DND-41 (cell line): ENCODE data around the gene NFIA.

Source experiments
- ATAC-seq: fragments of 200-7000 bp; cut with Tn5 transposase; 3 replicates; pipeline ENCODE4 v1.9.1; 2021; ENCODE audit warnings: low read depth; ENCODE audit not compliant: insufficient read depth
- DNase-seq: peaks from one replicate; pipeline ENCODE4 v3.0.0-alpha.2; 2020
- H2AFZ ChIP-seq: 2 replicates; pipeline ENCODE4 v1.6.0; 2012; ENCODE audit warnings: low read depth, low read length
- H3K27ac ChIP-seq: 2 replicates; pipeline ENCODE4 v1.5.1; 2012; ENCODE audit warnings: low read length, inconsistent platforms
- H3K27me3 ChIP-seq: fragments of 200-600 bp; sonication (generic); 2 replicates; pipeline ENCODE4 v1.6.0; 2012; ENCODE audit warnings: low read length, mild to moderate bottlenecking, inconsistent platforms; ENCODE audit not compliant: insufficient read depth, poor library complexity
- H3K36me3 ChIP-seq: 2 replicates; pipeline ENCODE4 v1.5.1; 2012; ENCODE audit warnings: low read length, inconsistent platforms; ENCODE audit not compliant: insufficient read depth
- H3K4me1 ChIP-seq: 2 replicates; pipeline ENCODE4 v1.5.1; 2012; ENCODE audit warnings: mild to moderate bottlenecking, low read length; ENCODE audit not compliant: insufficient read depth
- H3K4me2 ChIP-seq: 2 replicates; pipeline ENCODE4 v1.6.0; 2012; ENCODE audit warnings: mild to moderate bottlenecking, moderate library complexity, low read length, inconsistent platforms; ENCODE audit not compliant: insufficient read depth
- H3K4me3 ChIP-seq, 2 experiments: fragments of 200-600 bp in 1 of 2; shearing (Covaris generic) in 1 of 2; 2 replicates each; pipeline ENCODE4 v1.5.1; 2012 to 2016; ENCODE audit warnings: inconsistent platforms in 2 of 2, low read length in 2 of 2, mild to moderate bottlenecking in 2 of 2, low read depth in 1 of 2, moderate library complexity in 1 of 2
- H3K79me2 ChIP-seq: 2 replicates; pipeline ENCODE4 v1.6.0; 2012; ENCODE audit warnings: low read length, inconsistent platforms; ENCODE audit not compliant: insufficient read depth
- H3K9ac ChIP-seq: 2 replicates; pipeline ENCODE4 v1.6.0; 2012; ENCODE audit warnings: low read depth, mild to moderate bottlenecking, inconsistent platforms, low read length, moderate library complexity
- H3K9me3 ChIP-seq: 2 replicates; pipeline ENCODE4 v1.5.1; 2012; ENCODE audit warnings: low read length, moderate library complexity, mild to moderate bottlenecking, inconsistent platforms; ENCODE audit not compliant: insufficient read depth, severe bottlenecking
- H4K20me1 ChIP-seq: 2 replicates; pipeline ENCODE4 v1.6.0; 2012; ENCODE audit warnings: low read length; ENCODE audit not compliant: insufficient read depth
- CTCF ChIP-seq: IDR thresholded peaks from 2 replicates; pipeline ENCODE4 v1.5.1; 2012; ENCODE audit warnings: borderline replicate concordance, low read length, moderate library complexity, mild to moderate bottlenecking; ENCODE audit not compliant: poor library complexity, severe bottlenecking; ENCODE audit errors: extremely low read depth
- EZH2 ChIP-seq: IDR thresholded peaks from 3 replicates; pipeline ENCODE4 v1.6.1; 2012; ENCODE audit warnings: borderline replicate concordance, low read depth, mild to moderate bottlenecking, moderate library complexity, low read length, inconsistent platforms; ENCODE audit not compliant: severe bottlenecking

Gene NFIA

GRCh38 chr1:61428146-61428545 is 345.8 kb downstream of the NFIA start:
- Histone ChIP-seq H3K9me3 (no peaks in the 10 kb centered on the region), H3K4me1 (no peaks in the 10 kb centered on the region), H3K4me2 (no peak overlapping the region), H2AFZ (no peak overlapping the region), H3K36me3 (no peaks in the 10 kb centered on the region), H3K27ac (no peak overlapping the region), H3K9ac (no peak overlapping the region), H3K4me3 (no peak overlapping the region), H4K20me1 (no peaks in the 10 kb centered on the region), H3K79me2 (no peaks in the 10 kb centered on the region), H3K27me3 (no peaks in the 10 kb centered on the region)
- TF ChIP-seq CTCF (no peak), EZH2 (no peak)
- ATAC-seq: no peak
- no peak for DNase-seq

GRCh38 chr1:61432616-61433388 is 350.4 kb downstream of the NFIA start:
- no peaks in the 10 kb centered on the region for H4K20me1 ChIP-seq
- no peak overlapping the region for H3K4me3 ChIP-seq
- ATAC-seq (no peak), DNase-seq (no peak)
- H3K27ac ChIP-seq: no peak overlapping the region
- H3K4me1 ChIP-seq: no peaks in the 10 kb centered on the region
- H3K79me2 ChIP-seq: no peaks in the 10 kb centered on the region
- no peaks in the 10 kb centered on the region for H3K27me3 ChIP-seq
- no peak overlapping the region for H3K9ac ChIP-seq
- TF ChIP-seq CTCF (no peak), EZH2 (no peak)
- H3K4me2 ChIP-seq: no peak overlapping the region
- no peaks in the 10 kb centered on the region for H3K36me3 ChIP-seq
- no peak overlapping the region for H2AFZ ChIP-seq
- H3K9me3 ChIP-seq: no peaks in the 10 kb centered on the region

DNA sequence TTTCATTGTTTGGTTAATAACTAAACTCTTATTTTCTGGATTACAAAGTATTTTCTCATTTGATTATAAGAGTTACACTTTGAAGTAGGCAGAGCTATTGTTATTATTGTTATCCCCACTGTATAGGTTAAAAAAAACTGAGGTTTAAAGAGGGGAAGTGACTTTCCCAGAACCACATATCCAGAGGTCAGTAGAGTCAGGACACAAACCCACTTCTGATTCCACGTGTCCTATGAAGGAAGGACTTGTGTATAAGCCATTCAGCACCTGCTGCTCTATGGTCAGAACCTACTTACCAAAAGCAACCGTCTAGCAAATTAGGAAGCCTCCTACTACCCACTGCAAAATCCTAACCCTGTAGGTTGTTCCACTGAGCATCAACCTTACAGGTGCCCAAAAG is 351.3 kb downstream of the NFIA start:
- H3K4me2 ChIP-seq: no peak overlapping the region
- H3K27me3 ChIP-seq: no peaks in the 10 kb centered on the region
- no peaks in the 10 kb centered on the region for H4K20me1 ChIP-seq
- no peak overlapping the region for H3K4me3 ChIP-seq
- DNase-seq (no peak), ATAC-seq (no peak)
- no peaks in the 10 kb centered on the region for H3K36me3 ChIP-seq
- H3K9ac ChIP-seq: no peak overlapping the region
- no peak overlapping the region for H3K27ac ChIP-seq
- H2AFZ ChIP-seq: no peak overlapping the region
- TF ChIP-seq CTCF (no peak), EZH2 (no peak)
- no peaks in the 10 kb centered on the region for H3K4me1 ChIP-seq
- H3K9me3 ChIP-seq: no peaks in the 10 kb centered on the region
- H3K79me2 ChIP-seq: no peaks in the 10 kb centered on the region

DNA sequence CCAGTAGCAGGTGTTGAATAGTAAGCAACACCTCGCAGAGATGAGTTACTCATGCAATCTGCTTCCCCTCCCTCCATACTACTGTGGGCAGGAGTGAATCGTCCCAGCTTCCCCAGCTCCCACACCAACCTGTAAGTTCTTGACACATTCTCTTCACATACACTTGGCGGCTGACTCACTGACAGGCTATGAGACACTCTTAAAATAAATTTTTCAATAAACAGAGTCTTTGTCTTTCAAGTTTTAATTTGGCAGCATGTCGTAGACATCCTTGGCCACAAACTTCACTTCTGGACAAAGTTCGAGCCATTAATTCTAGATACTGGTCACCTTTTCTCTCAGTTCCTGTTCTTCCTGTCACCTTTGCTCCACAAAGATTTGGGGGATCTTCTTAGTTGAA is 351.9 kb downstream of the NFIA start:
- Histone ChIP-seq H3K4me1 (no peaks in the 10 kb centered on the region), H3K36me3 (no peaks in the 10 kb centered on the region), H3K27ac (no peak overlapping the region), H3K27me3 (no peaks in the 10 kb centered on the region), H3K9me3 (no peaks in the 10 kb centered on the region), H3K9ac (no peak overlapping the region), H3K4me2 (no peak overlapping the region), H2AFZ (no peak overlapping the region), H4K20me1 (no peaks in the 10 kb centered on the region), H3K4me3 (no peak overlapping the region), H3K79me2 (no peaks in the 10 kb centered on the region)
- no peak for TF ChIP-seq CTCF
- no peak for ATAC-seq
- no peak for DNase-seq
